CD4-positive, alpha-beta T cell treated with Interferon gamma for 1 hour (primary cell): ENCODE results near the gene PROK2.

Source experiments
- DNase-seq: peaks from one replicate; pipeline ENCODE4 v3.0.0-alpha.2; 2020

The PROK2 gene

GRCh38 chr3:71732637-71733036, 52.3 kb downstream of the PROK2 start:
- DNase-seq, result no peak

GRCh38 chr3:71728632-71729342, 56.2 kb downstream of the PROK2 start:
- no peak for DNase-seq

DNA sequence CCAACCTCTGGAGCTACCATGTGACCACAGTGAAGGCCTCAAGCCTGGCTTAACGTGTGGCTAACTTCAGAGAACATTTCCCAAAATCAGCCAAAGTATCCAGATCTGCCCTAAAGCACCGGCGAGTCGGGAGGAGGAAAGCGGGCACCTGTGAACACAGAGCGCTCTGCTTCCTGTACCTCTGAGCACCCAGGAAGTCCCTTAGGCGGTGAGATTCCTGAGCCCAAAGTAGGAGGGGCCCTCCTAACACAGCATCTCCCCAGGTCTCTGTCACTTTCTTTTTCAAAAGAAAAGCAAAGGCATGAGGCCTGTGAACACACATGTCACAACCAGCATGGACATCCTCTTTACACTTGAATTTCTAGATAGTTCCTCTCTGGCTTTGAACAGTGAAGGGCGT, 58.8 kb downstream of the PROK2 start:
- no peak for DNase-seq

GRCh38 chr3:71725271-71725991, 59.5 kb downstream of the PROK2 start, which contains the start of gene EIF4E3:
EIF4E3 (minus strand) TSS chr3:71725402; CDS start chr3:71725367, 35 bp downstream.
- no peak for DNase-seq

DNA sequence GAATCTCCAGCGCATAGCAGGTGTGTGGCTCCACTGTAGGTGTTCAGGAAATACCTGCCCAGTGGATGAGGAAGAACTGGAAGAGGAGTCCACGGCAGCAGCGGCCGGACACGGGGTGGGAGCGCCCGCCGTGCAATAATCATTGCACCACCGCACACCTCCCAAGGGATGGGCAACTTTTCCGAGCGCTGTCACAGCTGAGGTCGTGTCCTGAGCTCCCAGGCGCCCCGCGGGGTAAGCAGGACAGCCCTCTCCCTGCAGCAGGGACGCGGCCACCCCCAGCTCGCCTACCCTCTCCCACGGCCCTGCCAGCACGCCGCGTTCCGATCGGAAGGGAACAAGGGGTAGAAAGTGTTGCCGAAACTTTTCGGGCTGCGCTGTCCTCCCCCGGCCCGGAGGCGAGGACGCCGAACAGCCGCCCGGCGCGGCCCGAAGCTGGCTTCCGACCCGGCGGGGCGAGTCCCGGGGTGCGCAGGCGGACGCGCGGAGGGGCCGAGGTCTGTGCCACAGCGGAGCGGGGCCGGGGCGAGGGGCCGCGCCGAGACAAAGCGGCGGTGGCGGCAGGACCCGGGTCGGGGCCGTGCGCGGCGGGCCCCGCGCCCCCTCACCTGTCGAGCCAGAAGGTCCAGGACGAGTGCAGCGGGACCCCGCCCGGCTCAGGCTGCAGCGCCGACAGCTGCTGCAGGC, 60.2 kb downstream of the PROK2 start:
- DNase-seq, result no peak

DNA sequence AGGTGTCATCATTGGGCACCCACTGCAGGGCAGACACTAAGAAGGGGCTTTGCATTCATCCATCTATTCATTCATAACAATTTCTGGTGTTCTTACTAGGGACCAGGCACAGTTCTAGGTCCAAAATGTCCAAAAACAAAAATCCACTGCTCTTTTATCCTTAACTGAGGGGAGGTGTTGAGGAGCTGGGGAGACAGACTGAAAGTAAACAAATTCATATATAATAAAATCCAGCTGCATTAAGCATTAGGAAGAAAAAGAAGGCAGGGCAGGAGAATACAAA, 60.8 kb downstream of the PROK2 start:
- no peak for DNase-seq

GRCh38 chr3:71723452-71724170, 61.3 kb downstream of the PROK2 start:
- DNase-seq, result peak; percentile 37

DNA sequence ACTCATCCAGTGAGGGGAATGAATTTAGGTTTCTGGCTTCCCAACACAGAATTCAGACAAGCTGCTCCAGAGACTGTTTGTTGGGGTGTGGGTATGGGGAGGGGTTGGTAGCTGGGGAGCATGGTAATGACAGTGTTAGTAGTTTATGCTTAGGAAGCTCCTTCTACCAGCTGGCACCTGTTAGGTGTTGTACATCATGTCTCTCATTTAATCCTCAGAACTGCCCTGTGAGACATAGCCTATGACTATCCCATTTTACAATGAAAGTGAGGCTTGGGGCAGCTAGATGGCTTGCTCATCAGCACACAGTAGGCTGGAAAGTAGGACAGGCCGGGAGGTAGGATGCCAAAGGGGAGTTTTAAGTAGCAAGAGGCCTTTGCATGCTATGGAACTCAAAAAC, 62.3 kb downstream of the PROK2 start:
- no peak for DNase-seq
